Measurements from ENCODE around the gene RPL28. TPM values are rescaled to one million over a fixed set of nuclear protein-coding genes. Genes with fewer than 3 reads are reported as not detected.

RPL28 gene
- total RNA-seq, 2 experiments from 2014 or later = 3,995 to 4,178 TPM

DNA sequence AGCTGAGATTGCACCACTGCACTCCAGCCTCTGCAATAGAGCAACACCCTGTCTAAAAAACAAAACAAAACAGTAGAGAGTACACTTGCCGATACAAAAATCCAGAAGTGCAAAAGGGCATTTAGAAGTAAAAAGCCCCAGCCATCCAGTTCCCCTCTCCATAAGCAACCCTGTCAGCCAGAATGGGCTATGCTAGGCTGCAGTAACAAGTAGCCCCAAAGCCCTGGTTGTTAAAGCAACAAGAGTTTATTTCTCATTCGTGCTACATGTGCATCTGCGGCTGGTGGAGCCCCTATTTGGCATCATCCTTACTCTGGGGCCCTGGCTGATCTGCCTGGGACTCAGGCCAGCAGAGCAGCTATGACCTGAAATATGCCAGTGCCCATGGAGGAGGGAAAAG, 38.8 kb downstream of the RPL28 start:
- peaks cover 22% of the 10 kb centered on the region for H3K4me1 Mint-ChIP-seq (ENCODE audit: low read depth)
- Histone ChIP-seq H3K4me3 (ENCODE audit: low read length) (no peak overlapping the region), H3K36me3 (ENCODE audit: insufficient read depth, low read length) (no peaks in the 10 kb centered on the region), H3K27me3 (ENCODE audit: control insufficient read depth in 1 of 2, insufficient read depth in 2 of 2, low read length in 2 of 2) (peaks cover 7 to 8% of the 10 kb centered on the region in 2 experiments), H3K9me3 (ENCODE audit: control insufficient read depth in 1 of 2, insufficient read depth in 1 of 2, low read length in 2 of 2) (peaks cover 0 to 4% of the 10 kb centered on the region in 2 experiments), H3K27ac (ENCODE audit: low read depth in 1 of 2, low read length in 2 of 2) (no peak overlapping the region), H3K4me1 (ENCODE audit: insufficient read depth, low read length) (peaks cover 23% of the 10 kb centered on the region)
- H3K27ac Mint-ChIP-seq = no peak overlapping the region
- H3K36me3 Mint-ChIP-seq (ENCODE audit: low read depth) = no peaks in the 10 kb centered on the region
- ChIA-PET CTCF (no interaction called here), POLR2A (no interaction called here)
- DNase-seq = no peak
- peaks cover 11% of the 10 kb centered on the region for H3K27me3 Mint-ChIP-seq
- no peaks in the 10 kb centered on the region for H3K9me3 Mint-ChIP-seq
- ATAC-seq (ENCODE audit: poor library complexity) = no peak
- intact Hi-C loops (cut with DNase I, micrococcal nuclease) = no loop called here
- TF ChIP-seq, protein P1, sequence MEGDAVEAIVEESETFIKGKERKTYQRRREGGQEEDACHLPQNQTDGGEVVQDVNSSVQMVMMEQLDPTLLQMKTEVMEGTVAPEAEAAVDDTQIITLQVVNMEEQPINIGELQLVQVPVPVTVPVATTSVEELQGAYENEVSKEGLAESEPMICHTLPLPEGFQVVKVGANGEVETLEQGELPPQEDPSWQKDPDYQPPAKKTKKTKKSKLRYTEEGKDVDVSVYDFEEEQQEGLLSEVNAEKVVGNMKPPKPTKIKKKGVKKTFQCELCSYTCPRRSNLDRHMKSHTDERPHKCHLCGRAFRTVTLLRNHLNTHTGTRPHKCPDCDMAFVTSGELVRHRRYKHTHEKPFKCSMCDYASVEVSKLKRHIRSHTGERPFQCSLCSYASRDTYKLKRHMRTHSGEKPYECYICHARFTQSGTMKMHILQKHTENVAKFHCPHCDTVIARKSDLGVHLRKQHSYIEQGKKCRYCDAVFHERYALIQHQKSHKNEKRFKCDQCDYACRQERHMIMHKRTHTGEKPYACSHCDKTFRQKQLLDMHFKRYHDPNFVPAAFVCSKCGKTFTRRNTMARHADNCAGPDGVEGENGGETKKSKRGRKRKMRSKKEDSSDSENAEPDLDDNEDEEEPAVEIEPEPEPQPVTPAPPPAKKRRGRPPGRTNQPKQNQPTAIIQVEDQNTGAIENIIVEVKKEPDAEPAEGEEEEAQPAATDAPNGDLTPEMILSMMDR (IDR thresholded peaks at IDR 0.05) = no peak
- H3K4me3 Mint-ChIP-seq = no peak overlapping the region

DNA sequence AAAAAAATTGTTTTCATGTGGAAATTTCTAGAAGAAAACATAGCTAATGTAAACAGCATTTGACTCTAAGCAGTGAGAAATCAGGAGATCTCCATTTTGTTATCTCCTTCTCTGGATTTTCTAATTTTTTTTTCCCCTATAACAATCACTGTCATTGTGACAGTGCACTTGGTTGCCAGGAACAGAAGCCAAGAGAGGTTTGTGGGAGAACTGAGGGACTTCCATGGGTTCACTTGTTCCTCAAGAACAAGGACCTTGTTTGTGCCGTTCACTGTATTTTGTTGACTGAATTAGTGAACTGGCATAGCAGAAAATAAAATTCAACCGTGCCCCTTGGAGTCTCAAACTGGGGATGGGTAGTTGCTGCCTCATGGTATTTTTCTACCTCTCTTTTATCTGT, 40.3 kb downstream of the RPL28 start:
- Histone ChIP-seq H3K36me3 (ENCODE audit: insufficient read depth, low read length) (no peaks in the 10 kb centered on the region), H3K27ac (ENCODE audit: low read depth in 1 of 2, low read length in 2 of 2) (no peak overlapping the region), H3K4me1 (ENCODE audit: insufficient read depth, low read length) (peaks cover 13% of the 10 kb centered on the region), H3K27me3 (ENCODE audit: control insufficient read depth in 1 of 2, insufficient read depth in 2 of 2, low read length in 2 of 2) (peaks cover 17 to 19% of the 10 kb centered on the region in 2 experiments), H3K9me3 (ENCODE audit: control insufficient read depth in 1 of 2, insufficient read depth in 1 of 2, low read length in 2 of 2) (peaks cover 0 to 4% of the 10 kb centered on the region in 2 experiments), H3K4me3 (ENCODE audit: low read length) (no peak overlapping the region)
- DNase-seq = no peak
- H3K4me3 Mint-ChIP-seq = no peak overlapping the region
- no peaks in the 10 kb centered on the region for H3K36me3 Mint-ChIP-seq (ENCODE audit: low read depth)
- intact Hi-C loops (cut with DNase I, micrococcal nuclease) = no loop called here
- TF ChIP-seq, protein P1 (IDR thresholded peaks at IDR 0.05) = no peak
- H3K27ac Mint-ChIP-seq = no peak overlapping the region
- H3K9me3 Mint-ChIP-seq = no peaks in the 10 kb centered on the region
- H3K27me3 Mint-ChIP-seq = peaks cover 25% of the 10 kb centered on the region
- CTCF ChIA-PET = no interaction called here
- H3K4me1 Mint-ChIP-seq (ENCODE audit: low read depth) = peaks cover 11% of the 10 kb centered on the region
- ATAC-seq (ENCODE audit: poor library complexity) = no peak
- POLR2A ChIA-PET = interaction anchor here (0.7 kb wide), 1 partner anchor 8 kb away, joined by 3 read pairs; no protein-coding TSS in a partner anchor

- ChIA-PET POLR2A (no interaction called here), CTCF (no interaction called here)
- Histone ChIP-seq H3K4me3 (ENCODE audit: low read length) (no peak overlapping the region), H3K4me1 (ENCODE audit: insufficient read depth, low read length) (no peaks in the 10 kb centered on the region), H3K36me3 (ENCODE audit: insufficient read depth, low read length) (no peaks in the 10 kb centered on the region), H3K27ac (ENCODE audit: low read depth in 1 of 2, low read length in 2 of 2) (no peak overlapping the region), H3K9me3 (ENCODE audit: control insufficient read depth in 1 of 2, insufficient read depth in 1 of 2, low read length in 2 of 2) (peaks cover 0 to 18% of the 10 kb centered on the region in 2 experiments), H3K27me3 (ENCODE audit: control insufficient read depth in 1 of 2, insufficient read depth in 2 of 2, low read length in 2 of 2) (peaks cover 41 to 59% of the 10 kb centered on the region in 2 experiments)
- DNase-seq (no peak), ATAC-seq (ENCODE audit: poor library complexity) (no peak)
- H3K4me1 Mint-ChIP-seq (ENCODE audit: low read depth) = no peaks in the 10 kb centered on the region
- peaks cover 39% of the 10 kb centered on the region for H3K27me3 Mint-ChIP-seq
- TF ChIP-seq, protein P1 (IDR thresholded peaks at IDR 0.05) = no peak
- no peak overlapping the region for H3K4me3 Mint-ChIP-seq
- H3K9me3 Mint-ChIP-seq = no peaks in the 10 kb centered on the region
- H3K27ac Mint-ChIP-seq = no peak overlapping the region
- no peaks in the 10 kb centered on the region for H3K36me3 Mint-ChIP-seq (ENCODE audit: low read depth)
- intact Hi-C loops (cut with DNase I, micrococcal nuclease) = no loop called here
Observed at GRCh38 chr19:55431183-55431582, 45.5 kb downstream of the RPL28 start.
